SK-N-SH treated with all-trans-retinoic acid at 6 μM for 48 hours (cell line): Measurements from ENCODE around the gene NPLOC4.

Source experiments
- BACH2 ChIP-seq: fragments of 250-450 bp; sonication (Bioruptor Pico); IDR thresholded peaks from 2 replicates; pipeline ENCODE4 v1.9.0; 2021; ENCODE audit warnings: mild to moderate bottlenecking, borderline replicate concordance
- GLIS3 ChIP-seq: fragments of 250-450 bp; sonication (Bioruptor Pico); IDR thresholded peaks from 2 replicates; pipeline ENCODE4 v1.5.0; 2020; ENCODE audit warnings: mild to moderate bottlenecking, moderate library complexity
- OSR1 ChIP-seq: fragments of 250-450 bp; sonication (Bioruptor Pico); IDR thresholded peaks from 2 replicates; pipeline ENCODE4 v1.8.0; 2022; ENCODE audit warnings: moderate library complexity, mild to moderate bottlenecking, inconsistent platforms
- RARB ChIP-seq: fragments of 250-450 bp; sonication (Bioruptor Pico); IDR thresholded peaks from 2 replicates; pipeline ENCODE4 v1.8.0; 2021; ENCODE audit warnings: mild to moderate bottlenecking, moderate library complexity
- SNAI2 ChIP-seq: fragments of 250-450 bp; sonication (Bioruptor Pico); IDR thresholded peaks from 2 replicates; pipeline ENCODE4 v1.5.0; 2020; ENCODE audit warnings: mild to moderate bottlenecking, moderate library complexity
- TCF4 ChIP-seq: fragments of 250-450 bp; sonication (Bioruptor Pico); IDR thresholded peaks from 2 replicates; pipeline ENCODE4 v1.8.0; 2021; ENCODE audit warnings: mild to moderate bottlenecking, moderate library complexity, borderline replicate concordance
- ZFP30 ChIP-seq: fragments of 450-650 bp; formaldehyde crosslinking; IDR thresholded peaks from 2 replicates; pipeline ENCODE4 v1.5.0; 2022; ENCODE audit warnings: mild to moderate bottlenecking, moderate library complexity
- TF ChIP-seq, protein P1 (sequence below): fragments of 250-450 bp; sonication (Bioruptor Pico); IDR thresholded peaks from 2 replicates; pipeline ENCODE4 v1.8.0; 2021; ENCODE audit warnings: low read depth, mild to moderate bottlenecking, moderate library complexity, borderline replicate concordance
- TF ChIP-seq, protein P2 (sequence below): fragments of 250-450 bp; sonication (Bioruptor Pico); IDR thresholded peaks from 2 replicates; pipeline ENCODE4 v1.5.0; 2020; ENCODE audit warnings: mild to moderate bottlenecking, moderate library complexity
- TF ChIP-seq, protein P3 (sequence below): fragments of 250-450 bp; sonication (Bioruptor Pico); IDR thresholded peaks from 2 replicates; pipeline ENCODE4 v1.5.1; 2020; ENCODE audit warnings: low read depth, mild to moderate bottlenecking, moderate library complexity
- TF ChIP-seq, protein P4 (sequence below): fragments of 250-450 bp; sonication (Bioruptor Pico); IDR thresholded peaks from 2 replicates; pipeline ENCODE4 v1.8.0; 2020; ENCODE audit warnings: mild to moderate bottlenecking, moderate library complexity, borderline replicate concordance
- TF ChIP-seq, protein P5 (sequence below): fragments of 250-450 bp; sonication (Bioruptor Pico); IDR thresholded peaks from 2 replicates; pipeline ENCODE4 v1.5.1; 2021; ENCODE audit warnings: mild to moderate bottlenecking, moderate library complexity

DNA sequence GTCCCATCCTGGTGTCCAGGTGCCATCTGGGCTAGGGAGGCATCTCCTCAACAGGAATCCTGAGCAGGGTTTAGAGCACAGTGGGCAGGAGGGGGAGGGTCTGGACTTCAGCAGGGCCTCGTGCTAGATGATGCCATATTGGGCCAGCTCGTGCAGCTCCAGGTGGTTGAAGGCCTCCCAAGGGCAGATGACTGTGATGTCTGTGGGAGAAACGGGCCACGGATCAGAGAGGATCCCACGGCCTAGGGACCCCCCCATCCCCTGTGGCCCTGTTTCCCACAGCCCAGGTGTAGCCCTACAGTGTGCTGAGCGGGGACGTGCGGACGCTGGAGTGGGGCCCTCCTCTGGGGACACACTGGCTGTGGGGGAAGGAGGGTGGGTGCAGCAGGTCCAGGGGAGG is 14.0 kb upstream of the NPLOC4 start:
- TF ChIP-seq GLIS3 (CRISPR knock-in tag): no peak
- no peak for TF ChIP-seq RARB (CRISPR knock-in tag)
- TF ChIP-seq OSR1: no peak
- TF ChIP-seq, protein P1, sequence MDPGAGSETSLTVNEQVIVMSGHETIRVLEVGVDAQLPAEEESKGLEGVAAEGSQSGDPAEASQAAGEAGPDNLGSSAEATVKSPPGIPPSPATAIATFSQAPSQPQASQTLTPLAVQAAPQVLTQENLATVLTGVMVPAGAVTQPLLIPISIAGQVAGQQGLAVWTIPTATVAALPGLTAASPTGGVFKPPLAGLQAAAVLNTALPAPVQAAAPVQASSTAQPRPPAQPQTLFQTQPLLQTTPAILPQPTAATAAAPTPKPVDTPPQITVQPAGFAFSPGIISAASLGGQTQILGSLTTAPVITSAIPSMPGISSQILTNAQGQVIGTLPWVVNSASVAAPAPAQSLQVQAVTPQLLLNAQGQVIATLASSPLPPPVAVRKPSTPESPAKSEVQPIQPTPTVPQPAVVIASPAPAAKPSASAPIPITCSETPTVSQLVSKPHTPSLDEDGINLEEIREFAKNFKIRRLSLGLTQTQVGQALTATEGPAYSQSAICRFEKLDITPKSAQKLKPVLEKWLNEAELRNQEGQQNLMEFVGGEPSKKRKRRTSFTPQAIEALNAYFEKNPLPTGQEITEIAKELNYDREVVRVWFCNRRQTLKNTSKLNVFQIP (CRISPR knock-in tag): no peak
- TF ChIP-seq ZFP30: no peak
- TF ChIP-seq, protein P2, sequence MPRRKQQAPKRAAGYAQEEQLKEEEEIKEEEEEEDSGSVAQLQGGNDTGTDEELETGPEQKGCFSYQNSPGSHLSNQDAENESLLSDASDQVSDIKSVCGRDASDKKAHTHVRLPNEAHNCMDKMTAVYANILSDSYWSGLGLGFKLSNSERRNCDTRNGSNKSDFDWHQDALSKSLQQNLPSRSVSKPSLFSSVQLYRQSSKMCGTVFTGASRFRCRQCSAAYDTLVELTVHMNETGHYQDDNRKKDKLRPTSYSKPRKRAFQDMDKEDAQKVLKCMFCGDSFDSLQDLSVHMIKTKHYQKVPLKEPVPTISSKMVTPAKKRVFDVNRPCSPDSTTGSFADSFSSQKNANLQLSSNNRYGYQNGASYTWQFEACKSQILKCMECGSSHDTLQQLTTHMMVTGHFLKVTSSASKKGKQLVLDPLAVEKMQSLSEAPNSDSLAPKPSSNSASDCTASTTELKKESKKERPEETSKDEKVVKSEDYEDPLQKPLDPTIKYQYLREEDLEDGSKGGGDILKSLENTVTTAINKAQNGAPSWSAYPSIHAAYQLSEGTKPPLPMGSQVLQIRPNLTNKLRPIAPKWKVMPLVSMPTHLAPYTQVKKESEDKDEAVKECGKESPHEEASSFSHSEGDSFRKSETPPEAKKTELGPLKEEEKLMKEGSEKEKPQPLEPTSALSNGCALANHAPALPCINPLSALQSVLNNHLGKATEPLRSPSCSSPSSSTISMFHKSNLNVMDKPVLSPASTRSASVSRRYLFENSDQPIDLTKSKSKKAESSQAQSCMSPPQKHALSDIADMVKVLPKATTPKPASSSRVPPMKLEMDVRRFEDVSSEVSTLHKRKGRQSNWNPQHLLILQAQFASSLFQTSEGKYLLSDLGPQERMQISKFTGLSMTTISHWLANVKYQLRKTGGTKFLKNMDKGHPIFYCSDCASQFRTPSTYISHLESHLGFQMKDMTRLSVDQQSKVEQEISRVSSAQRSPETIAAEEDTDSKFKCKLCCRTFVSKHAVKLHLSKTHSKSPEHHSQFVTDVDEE (CRISPR knock-in tag): no peak
- TF ChIP-seq, protein P3, sequence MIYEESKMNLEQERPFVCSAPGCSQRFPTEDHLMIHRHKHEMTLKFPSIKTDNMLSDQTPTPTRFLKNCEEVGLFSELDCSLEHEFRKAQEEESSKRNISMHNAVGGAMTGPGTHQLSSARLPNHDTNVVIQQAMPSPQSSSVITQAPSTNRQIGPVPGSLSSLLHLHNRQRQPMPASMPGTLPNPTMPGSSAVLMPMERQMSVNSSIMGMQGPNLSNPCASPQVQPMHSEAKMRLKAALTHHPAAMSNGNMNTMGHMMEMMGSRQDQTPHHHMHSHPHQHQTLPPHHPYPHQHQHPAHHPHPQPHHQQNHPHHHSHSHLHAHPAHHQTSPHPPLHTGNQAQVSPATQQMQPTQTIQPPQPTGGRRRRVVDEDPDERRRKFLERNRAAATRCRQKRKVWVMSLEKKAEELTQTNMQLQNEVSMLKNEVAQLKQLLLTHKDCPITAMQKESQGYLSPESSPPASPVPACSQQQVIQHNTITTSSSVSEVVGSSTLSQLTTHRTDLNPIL: no peak
- TF ChIP-seq SNAI2: no peak
- TF ChIP-seq, protein P4, sequence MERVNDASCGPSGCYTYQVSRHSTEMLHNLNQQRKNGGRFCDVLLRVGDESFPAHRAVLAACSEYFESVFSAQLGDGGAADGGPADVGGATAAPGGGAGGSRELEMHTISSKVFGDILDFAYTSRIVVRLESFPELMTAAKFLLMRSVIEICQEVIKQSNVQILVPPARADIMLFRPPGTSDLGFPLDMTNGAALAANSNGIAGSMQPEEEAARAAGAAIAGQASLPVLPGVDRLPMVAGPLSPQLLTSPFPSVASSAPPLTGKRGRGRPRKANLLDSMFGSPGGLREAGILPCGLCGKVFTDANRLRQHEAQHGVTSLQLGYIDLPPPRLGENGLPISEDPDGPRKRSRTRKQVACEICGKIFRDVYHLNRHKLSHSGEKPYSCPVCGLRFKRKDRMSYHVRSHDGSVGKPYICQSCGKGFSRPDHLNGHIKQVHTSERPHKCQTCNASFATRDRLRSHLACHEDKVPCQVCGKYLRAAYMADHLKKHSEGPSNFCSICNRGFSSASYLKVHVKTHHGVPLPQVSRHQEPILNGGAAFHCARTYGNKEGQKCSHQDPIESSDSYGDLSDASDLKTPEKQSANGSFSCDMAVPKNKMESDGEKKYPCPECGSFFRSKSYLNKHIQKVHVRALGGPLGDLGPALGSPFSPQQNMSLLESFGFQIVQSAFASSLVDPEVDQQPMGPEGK (CRISPR knock-in tag): no peak
- TF ChIP-seq, protein P5, sequence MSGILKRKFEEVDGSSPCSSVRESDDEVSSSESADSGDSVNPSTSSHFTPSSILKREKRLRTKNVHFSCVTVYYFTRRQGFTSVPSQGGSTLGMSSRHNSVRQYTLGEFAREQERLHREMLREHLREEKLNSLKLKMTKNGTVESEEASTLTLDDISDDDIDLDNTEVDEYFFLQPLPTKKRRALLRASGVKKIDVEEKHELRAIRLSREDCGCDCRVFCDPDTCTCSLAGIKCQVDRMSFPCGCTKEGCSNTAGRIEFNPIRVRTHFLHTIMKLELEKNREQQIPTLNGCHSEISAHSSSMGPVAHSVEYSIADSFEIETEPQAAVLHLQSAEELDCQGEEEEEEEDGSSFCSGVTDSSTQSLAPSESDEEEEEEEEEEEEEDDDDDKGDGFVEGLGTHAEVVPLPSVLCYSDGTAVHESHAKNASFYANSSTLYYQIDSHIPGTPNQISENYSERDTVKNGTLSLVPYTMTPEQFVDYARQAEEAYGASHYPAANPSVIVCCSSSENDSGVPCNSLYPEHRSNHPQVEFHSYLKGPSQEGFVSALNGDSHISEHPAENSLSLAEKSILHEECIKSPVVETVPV (CRISPR knock-in tag): no peak
- no peak for TF ChIP-seq BACH2 (CRISPR knock-in tag)
- TF ChIP-seq TCF4: no peak
